ENCODE results near the gene RP2. TPM values are rescaled to one million over a fixed set of nuclear protein-coding genes. Genes with fewer than 3 reads are reported as not detected.

The RP2 gene
- total and polyA plus RNA-seq, 8 donors, result 13.6 to 24.1 (median 16.2) TPM

- Histone ChIP-seq H3K4me3 (no peak overlapping the region), H3K27ac (no peak overlapping the region), H3K9me3 (peaks cover 0 to 3% of the 10 kb centered on the region in 2 donors), H3K4me1 (no peaks in the 10 kb centered on the region), H3K27me3 (no peaks in the 10 kb centered on the region), H3K36me3 (no peaks in the 10 kb centered on the region)
- intact Hi-C loops (cut with DNase I), result no loop called here
- no peak for TF ChIP-seq CTCF (IDR thresholded peaks at IDR 0.05)
- no peak for DNase-seq
- no peak for ATAC-seq
These were observed 83.4 kb downstream of the RP2 start for GRCh38 chrX:46920235-46920634.

GRCh38 chrX:46922611-46923010 is 85.8 kb downstream of the RP2 start:
- no peak for TF ChIP-seq CTCF (IDR thresholded peaks at IDR 0.05)
- Histone ChIP-seq H3K27ac (no peak overlapping the region), H3K9me3 (peaks cover 0 to 3% of the 10 kb centered on the region in 2 donors), H3K4me1 (no peaks in the 10 kb centered on the region), H3K36me3 (no peaks in the 10 kb centered on the region), H3K27me3 (no peaks in the 10 kb centered on the region), H3K4me3 (no peak overlapping the region)
- intact Hi-C loops (cut with DNase I), result no loop called here
- ATAC-seq, result no peak
- DNase-seq, result no peak

GRCh38 chrX:46927718-46928117 is 90.9 kb downstream of the RP2 start:
- intact Hi-C loops (cut with DNase I), result no loop called here
- ATAC-seq (no peak), DNase-seq (no peak)
- Histone ChIP-seq H3K4me1 (no peaks in the 10 kb centered on the region), H3K4me3 (no peak overlapping the region), H3K27me3 (no peaks in the 10 kb centered on the region), H3K9me3 (no peaks in the 10 kb centered on the region), H3K27ac (no peak overlapping the region), H3K36me3 (no peaks in the 10 kb centered on the region)
- no peak for TF ChIP-seq CTCF (IDR thresholded peaks at IDR 0.05)

GRCh38 chrX:46929439-46930261 is 92.8 kb downstream of the RP2 start:
- Histone ChIP-seq H3K4me3 (no peak overlapping the region), H3K36me3 (no peaks in the 10 kb centered on the region), H3K27me3 (no peaks in the 10 kb centered on the region), H3K27ac (no peak overlapping the region), H3K4me1 (no peaks in the 10 kb centered on the region), H3K9me3 (no peaks in the 10 kb centered on the region)
- intact Hi-C loops (cut with DNase I), result no loop called here
- no peak for TF ChIP-seq CTCF (IDR thresholded peaks at IDR 0.05)
- DNase-seq (no peak), ATAC-seq (peak; percentile 69)

Other genes with a start within 250 kb of the RP2 start
- gene SLC9A7, start 77.9 kb upstream of the RP2 start, total RNA-seq, result 10 to 100 TPM in 1 of 2 donors, 1 to 10 TPM in 1; 7.6 to 10.5 TPM
- gene SLC9A7, start 77.9 kb upstream of the RP2 start, polyA plus RNA-seq (ENCODE audit: insufficient read length in 6 of 6), result 1 to 10 TPM; 2.3 to 3.2 (median 3.1) TPM
- gene JADE3, start 75.4 kb downstream of the RP2 start, total RNA-seq, result 10 to 100 TPM in 1 of 2 donors, 1 to 10 TPM in 1; 8.3 to 10.6 TPM
- 10 to 100 TPM; 15.0 to 17.3 (median 15.9) TPM for gene JADE3, start 75.4 kb downstream of the RP2 start, polyA plus RNA-seq (ENCODE audit: insufficient read length in 6 of 6)
- gene RGN, start 241.4 kb downstream of the RP2 start, total RNA-seq, result 10 to 100 TPM in 1 of 2 donors, 1 to 10 TPM in 1; 4.1 to 16.2 TPM
- 10 to 100 TPM; 10.1 to 17.1 (median 15.0) TPM for gene RGN, start 241.4 kb downstream of the RP2 start, polyA plus RNA-seq (ENCODE audit: insufficient read length in 6 of 6)

Data from left lung (tissue), 10 donors.